CD4-positive, alpha-beta T cell (primary cell): ENCODE measurements around the gene ATXN1. TPM values are rescaled to one million over a fixed set of nuclear protein-coding genes. Genes with fewer than 3 reads are reported as not detected.

Source experiments
- ATAC-seq: fragments of 200-7000 bp; cut with Tn5 transposase; one replicate; pipeline ENCODE4 v1.10.0; 2022; ENCODE audit warnings: mild to moderate bottlenecking; ENCODE audit not compliant: poor library complexity
- CTCF ChIA-PET: fragments of 350-600 bp; sonication (Branson Sonifier 250); formaldehyde crosslinking; loops from one replicate; lab custom pipeline; 2021; ENCODE audit warnings: antibody characterized with exemption, inconsistent platforms; lab: Charles Lee
- POLR2A ChIA-PET: fragments of 350-600 bp; sonication (Branson Sonifier 250); formaldehyde crosslinking; loops from one replicate; lab custom pipeline; 2021; ENCODE audit warnings: antibody characterized with exemption, inconsistent platforms; lab: Charles Lee
- DNase-seq, 14 experiments: peaks; one replicate each; pipeline ENCODE4 v3.0.0-alpha.2; 2013 to 2020; ENCODE audit warnings: mixed read lengths in 2 of 14
- H3K27ac ChIP-seq, 2 donors: one replicate each; pipeline versions ENCODE4 v1.5.1 to v1.7.0; 2013; ENCODE audit warnings: low read length in 2 of 2, low read depth in 1 of 2, mild to moderate bottlenecking in 1 of 2
- H3K27me3 ChIP-seq, 2 experiments: 1 replicate in 1 of 2; 2 replicates in 1 of 2; pipeline versions ENCODE4 v1.6.1 to v1.7.0; 2013; ENCODE audit warnings: low read length in 2 of 2, control low read depth in 1 of 2, mild to moderate bottlenecking in 1 of 2, moderate library complexity in 1 of 2; ENCODE audit not compliant: insufficient read depth in 2 of 2, control insufficient read depth in 1 of 2
- H3K36me3 ChIP-seq: one replicate; pipeline ENCODE4 v1.6.1; 2013; ENCODE audit warnings: low read length, control low read depth; ENCODE audit not compliant: insufficient read depth
- H3K4me1 ChIP-seq: one replicate; pipeline ENCODE4 v1.6.1; 2013; ENCODE audit warnings: low read length, control low read depth; ENCODE audit not compliant: insufficient read depth
- H3K4me3 ChIP-seq: one replicate; pipeline ENCODE4 v1.5.1; 2013; ENCODE audit warnings: mild to moderate bottlenecking, low read length, moderate library complexity
- H3K9me3 ChIP-seq, 2 experiments: 1 replicate in 1 of 2; 2 replicates in 1 of 2; pipeline versions ENCODE4 v1.6.1 to v1.7.0; 2013; ENCODE audit warnings: low read length in 2 of 2, mild to moderate bottlenecking in 2 of 2, control low read depth in 1 of 2, moderate library complexity in 1 of 2; ENCODE audit not compliant: control insufficient read depth in 1 of 2, insufficient read depth in 1 of 2
- H3K27ac Mint-ChIP-seq: one replicate; pipeline ENCODE4 v1.8.0; 2020; ENCODE audit warnings: mixed read lengths
- H3K27me3 Mint-ChIP-seq: one replicate; pipeline ENCODE4 v1.8.0; 2021; ENCODE audit warnings: mixed read lengths
- H3K36me3 Mint-ChIP-seq: one replicate; pipeline ENCODE4 v1.8.0; 2021; ENCODE audit warnings: low read depth, mixed read lengths
- H3K4me1 Mint-ChIP-seq: one replicate; pipeline ENCODE4 v1.8.0; 2021; ENCODE audit warnings: low read depth, mixed read lengths
- H3K4me3 Mint-ChIP-seq: one replicate; pipeline ENCODE4 v1.8.0; 2020; ENCODE audit warnings: mild to moderate bottlenecking, mixed read lengths
- H3K9me3 Mint-ChIP-seq: one replicate; pipeline ENCODE4 v1.8.0; 2020; ENCODE audit warnings: mixed read lengths
- intact Hi-C, 2 experiments: fragments of 100-400 bp; cut with DNase I in 1 of 2; cut with micrococcal nuclease in 1 of 2; formaldehyde crosslinking; loops; one replicate each; pipeline versions ENCODE4 v1.15.1 to v1.9.0; 2023 to 2025; cut with DNase I, micrococcal nuclease
- total RNA-seq, 174 experiments: library from RNA in 2 of 174; stranded (reverse) in 2 of 174; gene quantifications; one replicate each; pipeline ENCODE4 v1.2.3 and lab custom pipeline; 2021 to 2026
- TF ChIP-seq, protein P1 (sequence below): fragments of 200-600 bp; IDR thresholded peaks from one replicate; pipeline ENCODE4 v1.8.0; 2022; ENCODE audit warnings: antibody characterized with exemption, mild to moderate bottlenecking

The ATXN1 gene
- total RNA-seq, 2 experiments from 2014 or later = 74.2 to 76.7 TPM

DNA sequence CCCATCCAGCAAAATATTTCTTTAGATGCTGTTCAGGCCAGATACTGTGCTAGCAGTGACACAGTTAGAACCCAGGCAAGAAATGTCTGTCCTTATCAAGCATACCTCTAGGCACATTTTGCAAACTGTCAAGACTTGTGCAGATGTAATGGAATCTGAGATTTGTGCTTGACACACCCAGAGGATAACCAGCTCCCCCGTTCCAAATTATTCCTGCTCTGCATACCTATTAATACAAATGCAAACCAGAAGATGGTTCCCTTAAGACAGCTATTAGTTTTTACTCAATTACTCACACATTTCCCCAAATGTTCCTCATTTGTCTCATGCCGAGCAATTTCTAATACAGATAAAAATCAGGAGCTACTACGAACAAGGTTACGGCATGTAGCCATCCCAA, 40.4 kb downstream of the ATXN1 start:
- H3K9me3 Mint-ChIP-seq = no peaks in the 10 kb centered on the region
- Histone ChIP-seq H3K36me3 (no peaks in the 10 kb centered on the region), H3K4me3 (no peak overlapping the region), H3K4me1 (peaks cover 6% of the 10 kb centered on the region), H3K27me3 (no peaks in the 10 kb centered on the region), H3K9me3 (no peaks in the 10 kb centered on the region), H3K27ac (no peak overlapping the region)
- POLR2A ChIA-PET = interaction anchor here (1.1 to 1.2 kb wide), 4 partner anchors 10 to 39 kb away, joined by 3 to 6 read pairs (median 5); no protein-coding TSS in a partner anchor
- CTCF ChIA-PET = interaction anchor here (0.8 to 1.0 kb wide), 2 partner anchors 8 to 75 kb away, joined by 3 read pairs; no protein-coding TSS in a partner anchor
- no peaks in the 10 kb centered on the region for H3K27me3 Mint-ChIP-seq
- DNase-seq (no peak), ATAC-seq (no peak)
- intact Hi-C loops = no loop called here
- TF ChIP-seq, protein P1, sequence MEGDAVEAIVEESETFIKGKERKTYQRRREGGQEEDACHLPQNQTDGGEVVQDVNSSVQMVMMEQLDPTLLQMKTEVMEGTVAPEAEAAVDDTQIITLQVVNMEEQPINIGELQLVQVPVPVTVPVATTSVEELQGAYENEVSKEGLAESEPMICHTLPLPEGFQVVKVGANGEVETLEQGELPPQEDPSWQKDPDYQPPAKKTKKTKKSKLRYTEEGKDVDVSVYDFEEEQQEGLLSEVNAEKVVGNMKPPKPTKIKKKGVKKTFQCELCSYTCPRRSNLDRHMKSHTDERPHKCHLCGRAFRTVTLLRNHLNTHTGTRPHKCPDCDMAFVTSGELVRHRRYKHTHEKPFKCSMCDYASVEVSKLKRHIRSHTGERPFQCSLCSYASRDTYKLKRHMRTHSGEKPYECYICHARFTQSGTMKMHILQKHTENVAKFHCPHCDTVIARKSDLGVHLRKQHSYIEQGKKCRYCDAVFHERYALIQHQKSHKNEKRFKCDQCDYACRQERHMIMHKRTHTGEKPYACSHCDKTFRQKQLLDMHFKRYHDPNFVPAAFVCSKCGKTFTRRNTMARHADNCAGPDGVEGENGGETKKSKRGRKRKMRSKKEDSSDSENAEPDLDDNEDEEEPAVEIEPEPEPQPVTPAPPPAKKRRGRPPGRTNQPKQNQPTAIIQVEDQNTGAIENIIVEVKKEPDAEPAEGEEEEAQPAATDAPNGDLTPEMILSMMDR = no peak
- H3K27ac Mint-ChIP-seq = no peak overlapping the region
- H3K4me3 Mint-ChIP-seq = no peak overlapping the region
- peaks cover 36% of the 10 kb centered on the region for H3K4me1 Mint-ChIP-seq
- no peaks in the 10 kb centered on the region for H3K36me3 Mint-ChIP-seq

GRCh38 chr6:16719488-16719887, 41.8 kb downstream of the ATXN1 start:
- Histone ChIP-seq H3K36me3 (no peaks in the 10 kb centered on the region), H3K27ac (no peak overlapping the region), H3K4me1 (peaks cover 6% of the 10 kb centered on the region), H3K9me3 (no peaks in the 10 kb centered on the region), H3K27me3 (no peaks in the 10 kb centered on the region), H3K4me3 (no peak overlapping the region)
- H3K9me3 Mint-ChIP-seq = no peaks in the 10 kb centered on the region
- POLR2A ChIA-PET = no interaction called here
- no peak overlapping the region for H3K4me3 Mint-ChIP-seq
- H3K4me1 Mint-ChIP-seq = peaks cover 22% of the 10 kb centered on the region
- TF ChIP-seq, protein P1 = no peak
- intact Hi-C loops = no loop called here
- H3K36me3 Mint-ChIP-seq = no peaks in the 10 kb centered on the region
- DNase-seq = no peak
- H3K27ac Mint-ChIP-seq = no peak overlapping the region
- H3K27me3 Mint-ChIP-seq = no peaks in the 10 kb centered on the region
- no peak for ATAC-seq
- CTCF ChIA-PET = interaction anchor here (1.0 kb wide), 2 partner anchors 42 to 73 kb away, joined by 3 read pairs; no protein-coding TSS in a partner anchor

DNA sequence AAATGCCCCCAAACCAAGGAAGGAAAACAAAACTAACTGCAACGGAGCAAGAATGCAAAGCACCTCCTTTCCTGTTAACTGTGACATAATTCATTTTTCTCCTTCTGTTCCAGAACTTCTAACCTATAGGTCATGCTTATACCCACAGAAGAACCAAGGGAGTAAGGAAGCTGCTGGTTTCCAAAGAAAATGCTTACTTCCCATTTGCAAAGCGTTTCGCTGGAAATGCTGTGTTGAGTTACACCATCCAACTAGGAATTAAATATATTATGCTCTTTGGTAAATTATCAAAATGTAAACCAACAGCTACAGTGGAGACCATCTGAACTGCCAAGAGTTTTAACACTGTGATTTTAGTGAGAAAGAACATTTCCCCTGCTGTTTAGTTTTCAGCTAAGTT, 42.9 kb downstream of the ATXN1 start:
- ATAC-seq (no peak), DNase-seq (no peak)
- H3K4me3 ChIP-seq = no peak overlapping the region
- TF ChIP-seq, protein P1 = no peak
- H3K27ac Mint-ChIP-seq = no peak overlapping the region
- no peak overlapping the region for H3K4me3 Mint-ChIP-seq
- intact Hi-C loops = no loop called here
- CTCF ChIA-PET = interaction anchor here (1.0 kb wide), 1 partner anchor 44 kb away, joined by 3 read pairs; no protein-coding TSS in a partner anchor
- H3K4me1 ChIP-seq = peaks cover 8% of the 10 kb centered on the region
- no peaks in the 10 kb centered on the region for H3K27me3 ChIP-seq
- H3K4me1 Mint-ChIP-seq = peaks cover 19% of the 10 kb centered on the region
- no peaks in the 10 kb centered on the region for H3K9me3 ChIP-seq
- POLR2A ChIA-PET = no interaction called here
- H3K27ac ChIP-seq = no peak overlapping the region
- no peaks in the 10 kb centered on the region for H3K9me3 Mint-ChIP-seq
- no peaks in the 10 kb centered on the region for H3K36me3 ChIP-seq
- no peaks in the 10 kb centered on the region for H3K36me3 Mint-ChIP-seq
- no peaks in the 10 kb centered on the region for H3K27me3 Mint-ChIP-seq
